Activated CD8-positive, alpha-beta T cell treated with anti-CD3 and anti-CD28 coated beads for 36 hours (primary cell): ENCODE measurements around the gene PPP2R1A. TPM values are rescaled to one million over a fixed set of nuclear protein-coding genes. Genes with fewer than 3 reads are reported as not detected.
"Not testable (repeated sequence)": the region's sequence is repeated elsewhere in the genome, so short reads cannot be mapped to it uniquely, and the experiment has no call there.

ENCODE experiments used
- ATAC-seq: fragments of 200-7000 bp; cut with Tn5 transposase; one replicate; pipeline ENCODE4 v1.10.0; 2021; ENCODE audit warnings: mild to moderate bottlenecking, moderate library complexity
- CTCF ChIA-PET: fragments of 350-600 bp; sonication (Branson Sonifier 250); formaldehyde crosslinking; loops from one replicate; lab custom pipeline; 2021; ENCODE audit warnings: antibody characterized with exemption; lab: Charles Lee
- POLR2A ChIA-PET: fragments of 350-600 bp; sonication (Branson Sonifier 250); formaldehyde crosslinking; loops from one replicate; lab custom pipeline; 2021; ENCODE audit warnings: antibody characterized with exemption; lab: Charles Lee
- DNase-seq: peaks from one replicate; pipeline ENCODE4 v3.0.0-alpha.2; 2020
- H3K27ac Mint-ChIP-seq: one replicate; pipeline ENCODE4 v1.8.0; 2021; ENCODE audit warnings: mild to moderate bottlenecking, mixed read lengths
- H3K27me3 Mint-ChIP-seq: one replicate; pipeline ENCODE4 v1.8.0; 2021; ENCODE audit warnings: mixed read lengths
- H3K36me3 Mint-ChIP-seq: one replicate; pipeline ENCODE4 v1.8.0; 2021; ENCODE audit warnings: low read depth, mixed read lengths
- H3K4me1 Mint-ChIP-seq: one replicate; pipeline ENCODE4 v1.8.0; 2021; ENCODE audit warnings: low read depth, mixed read lengths
- H3K4me3 Mint-ChIP-seq: one replicate; pipeline ENCODE4 v1.8.0; 2021; ENCODE audit warnings: mild to moderate bottlenecking, moderate library complexity, mixed read lengths
- H3K9me3 Mint-ChIP-seq: one replicate; pipeline ENCODE4 v1.8.0; 2021; ENCODE audit warnings: mixed read lengths
- intact Hi-C: fragments of 100-400 bp; cut with micrococcal nuclease; formaldehyde crosslinking; loops from one replicate; pipeline ENCODE4 v1.10.0; 2022
- total RNA-seq, 2 experiments: library from RNA; stranded (reverse); gene quantifications; one replicate each; pipeline ENCODE4 v1.2.3, GENCODE V29; 2021
- TF ChIP-seq, protein P1 (sequence below): fragments of 200-600 bp; IDR thresholded peaks from one replicate; pipeline ENCODE4 v1.8.0; 2022; ENCODE audit warnings: antibody characterized with exemption, mild to moderate bottlenecking

The PPP2R1A gene
- total RNA-seq, 2 experiments from 2014 or later: 236 to 237 TPM

DNA sequence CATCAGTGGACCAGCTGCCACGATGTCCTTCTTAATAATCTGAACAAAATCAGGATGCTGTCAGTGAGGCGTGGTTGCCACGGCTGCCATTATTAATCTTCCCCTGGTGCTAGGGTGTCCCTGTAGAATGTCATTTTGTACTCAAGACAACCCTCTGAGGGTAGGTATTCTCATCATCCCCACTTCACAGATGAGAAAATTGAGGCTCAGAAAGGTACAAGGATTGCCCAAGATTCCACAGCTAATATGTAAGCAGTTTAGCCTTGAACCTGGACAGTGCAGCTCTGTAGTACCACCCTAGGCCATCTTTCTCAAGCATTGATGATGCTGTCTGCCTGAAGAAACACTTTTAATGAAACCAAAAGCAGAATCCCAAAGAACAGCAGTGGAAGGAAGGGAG lies 8.1 kb downstream of the PPP2R1A start:
- no peak for DNase-seq
- TF ChIP-seq, protein P1, sequence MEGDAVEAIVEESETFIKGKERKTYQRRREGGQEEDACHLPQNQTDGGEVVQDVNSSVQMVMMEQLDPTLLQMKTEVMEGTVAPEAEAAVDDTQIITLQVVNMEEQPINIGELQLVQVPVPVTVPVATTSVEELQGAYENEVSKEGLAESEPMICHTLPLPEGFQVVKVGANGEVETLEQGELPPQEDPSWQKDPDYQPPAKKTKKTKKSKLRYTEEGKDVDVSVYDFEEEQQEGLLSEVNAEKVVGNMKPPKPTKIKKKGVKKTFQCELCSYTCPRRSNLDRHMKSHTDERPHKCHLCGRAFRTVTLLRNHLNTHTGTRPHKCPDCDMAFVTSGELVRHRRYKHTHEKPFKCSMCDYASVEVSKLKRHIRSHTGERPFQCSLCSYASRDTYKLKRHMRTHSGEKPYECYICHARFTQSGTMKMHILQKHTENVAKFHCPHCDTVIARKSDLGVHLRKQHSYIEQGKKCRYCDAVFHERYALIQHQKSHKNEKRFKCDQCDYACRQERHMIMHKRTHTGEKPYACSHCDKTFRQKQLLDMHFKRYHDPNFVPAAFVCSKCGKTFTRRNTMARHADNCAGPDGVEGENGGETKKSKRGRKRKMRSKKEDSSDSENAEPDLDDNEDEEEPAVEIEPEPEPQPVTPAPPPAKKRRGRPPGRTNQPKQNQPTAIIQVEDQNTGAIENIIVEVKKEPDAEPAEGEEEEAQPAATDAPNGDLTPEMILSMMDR: no peak
- CTCF ChIA-PET: interaction anchor here (0.7 kb wide), 1 partner anchor 39 kb away, joined by 3 read pairs; no protein-coding TSS in a partner anchor
- intact Hi-C loops: no loop called here
- Mint-ChIP-seq H3K27me3 (no peaks in the 10 kb centered on the region), H3K4me3 (no peak overlapping the region), H3K4me1 (peaks cover 50% of the 10 kb centered on the region), H3K36me3 (peaks cover 33% of the 10 kb centered on the region), H3K9me3 (no peaks in the 10 kb centered on the region), H3K27ac (no peak overlapping the region)
- POLR2A ChIA-PET: interaction anchor here (0.8 to 1.3 kb wide), 4 partner anchors 10 to 27 kb away, joined by 3 to 4 read pairs (median 3); partner anchors contain the start of gene ZNF836
- ATAC-seq: no peak

DNA sequence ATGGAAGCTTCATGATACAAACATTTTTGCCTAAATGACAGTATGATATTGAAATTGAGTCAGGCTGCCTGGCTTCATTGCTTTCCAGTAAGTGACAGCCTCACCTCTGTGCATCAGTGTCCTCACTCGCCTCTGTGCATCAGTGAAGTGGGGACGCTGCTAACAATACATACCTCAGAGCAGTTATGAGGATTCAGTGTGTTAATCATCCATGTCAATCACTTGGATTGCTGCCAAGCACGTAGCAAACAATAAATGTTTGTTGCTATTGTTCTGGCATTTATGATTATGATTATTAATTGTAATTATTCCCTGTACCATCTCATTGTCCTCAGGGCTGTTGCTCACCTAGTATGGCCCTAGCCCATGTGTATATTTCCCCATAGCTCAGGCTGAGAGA lies 8.8 kb downstream of the PPP2R1A start:
- H3K36me3 Mint-ChIP-seq: peaks cover 34% of the 10 kb centered on the region

DNA sequence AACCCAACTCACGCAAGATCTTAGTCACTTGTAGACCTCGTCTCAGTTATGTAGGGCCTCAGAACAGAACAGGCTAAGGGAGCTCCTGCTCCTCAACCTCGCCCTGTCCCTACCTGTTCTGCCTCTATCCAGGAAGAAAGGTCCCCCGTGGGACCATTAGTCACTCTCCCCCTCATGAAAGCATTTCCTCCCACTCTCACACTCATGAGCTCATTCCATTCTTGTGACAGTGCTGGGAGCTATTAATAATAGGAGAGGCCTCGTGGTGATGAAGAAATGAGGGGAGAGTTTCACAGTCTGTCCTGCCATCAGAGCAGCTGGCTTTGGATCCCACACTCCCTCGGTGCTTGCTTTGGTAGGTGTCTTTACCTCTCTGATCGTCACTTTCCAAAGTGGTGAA lies 10.2 kb downstream of the PPP2R1A start:
- DNase-seq: no peak
- H3K27me3 Mint-ChIP-seq: no peaks in the 10 kb centered on the region
- no peaks in the 10 kb centered on the region for H3K9me3 Mint-ChIP-seq
- intact Hi-C loops: no loop called here
- H3K4me3 Mint-ChIP-seq: no peak overlapping the region
- peaks cover 36% of the 10 kb centered on the region for H3K36me3 Mint-ChIP-seq
- TF ChIP-seq, protein P1: no peak
- ChIA-PET POLR2A (interaction anchor here (0.8 to 1.2 kb wide), 3 partner anchors 9 to 29 kb away, joined by 3 to 5 read pairs (median 3); no protein-coding TSS in a partner anchor), CTCF (interaction anchor here (0.7 to 1.2 kb wide), 2 partner anchors 9 to 37 kb away, joined by 3 read pairs; no protein-coding TSS in a partner anchor)
- peak overlapping the region; percentile 5 for H3K27ac Mint-ChIP-seq
- ATAC-seq: no peak
- peaks cover 40% of the 10 kb centered on the region for H3K4me1 Mint-ChIP-seq

More for the DNA sequence above, 8.8 kb downstream of the PPP2R1A start:
- intact Hi-C loops: no loop called here
- ChIA-PET POLR2A (interaction anchor here (1.0 kb wide), 1 partner anchor 9 kb away, joined by 3 read pairs; no protein-coding TSS in a partner anchor), CTCF (interaction anchor here (1.2 kb wide), 1 partner anchor 8 kb away, joined by 3 read pairs; no protein-coding TSS in a partner anchor)
- no peak overlapping the region for H3K4me3 Mint-ChIP-seq
- H3K9me3 Mint-ChIP-seq: no peaks in the 10 kb centered on the region
- ATAC-seq: no peak
- TF ChIP-seq, protein P1: no peak
- peaks cover 46% of the 10 kb centered on the region for H3K4me1 Mint-ChIP-seq
- no peak for DNase-seq
- no peaks in the 10 kb centered on the region for H3K27me3 Mint-ChIP-seq
- H3K27ac Mint-ChIP-seq: peak overlapping the region; percentile 13

DNA sequence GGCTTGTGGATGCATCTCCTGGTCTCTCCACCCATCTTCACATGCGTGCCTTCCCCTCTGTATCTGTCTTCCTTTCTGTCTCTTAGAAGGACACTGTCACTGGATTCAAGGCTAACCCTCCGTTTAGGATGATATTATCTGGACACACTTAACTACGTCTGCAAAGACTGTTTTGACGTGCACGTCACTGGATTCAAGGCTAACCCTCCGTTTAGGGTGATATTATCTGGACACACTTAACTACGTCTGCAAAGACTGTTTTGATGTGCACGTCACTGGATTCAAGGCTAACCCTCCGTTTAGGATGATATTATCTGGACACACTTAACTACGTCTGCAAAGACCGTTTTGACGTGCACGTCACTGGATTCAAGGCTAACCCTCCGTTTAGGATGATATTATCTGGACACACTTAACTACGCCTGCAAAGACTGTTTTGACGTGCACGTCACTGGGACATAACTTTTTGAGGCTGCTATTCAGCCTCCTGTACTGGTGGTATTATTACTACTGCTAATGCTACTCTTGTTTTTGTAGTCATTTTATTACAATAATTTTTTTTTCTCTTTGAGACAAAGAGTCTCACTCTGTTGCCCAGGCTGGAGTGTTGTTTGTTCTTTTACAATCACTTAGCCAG lies 11.0 kb downstream of the PPP2R1A start:
- POLR2A ChIA-PET: interaction anchor here (1.2 kb wide), 1 partner anchor 28 kb away, joined by 3 read pairs; no protein-coding TSS in a partner anchor
- intact Hi-C loops, H3K4me3 Mint-ChIP-seq, H3K9me3 Mint-ChIP-seq, CTCF ChIA-PET, H3K27me3 Mint-ChIP-seq, H3K27ac Mint-ChIP-seq, ATAC-seq, DNase-seq: not testable (repeated sequence)
- peaks cover 37% of the 10 kb centered on the region for H3K36me3 Mint-ChIP-seq
- peaks cover 45% of the 10 kb centered on the region for H3K4me1 Mint-ChIP-seq

DNA sequence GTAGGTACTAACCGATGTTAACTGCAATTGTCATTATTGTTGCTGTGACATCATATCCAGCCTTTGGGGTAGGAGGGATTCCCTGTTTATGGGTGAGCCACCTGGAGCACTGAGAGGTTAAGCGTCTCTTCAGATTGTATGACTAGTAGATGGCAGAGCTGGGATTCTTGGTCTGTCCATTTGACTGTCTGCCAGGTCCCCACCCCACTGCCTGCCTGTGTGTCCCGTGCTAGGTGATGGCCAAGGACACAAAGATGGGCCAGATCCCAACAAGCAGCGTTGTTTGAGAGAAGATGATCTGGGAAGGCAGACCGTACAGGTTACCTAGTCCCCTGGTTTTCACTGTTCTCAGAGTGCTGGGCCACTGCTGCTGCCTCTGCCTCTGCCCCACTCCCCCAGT lies 16.6 kb downstream of the PPP2R1A start:
- no peak for DNase-seq
- CTCF ChIA-PET: interaction anchor here (0.9 to 1.8 kb wide), 2 partner anchors 26 to 31 kb away, joined by 3 to 6 read pairs; no protein-coding TSS in a partner anchor
- H3K4me1 Mint-ChIP-seq: peaks cover 17% of the 10 kb centered on the region
- TF ChIP-seq, protein P1: no peak
- H3K9me3 Mint-ChIP-seq: no peaks in the 10 kb centered on the region
- H3K27me3 Mint-ChIP-seq: no peaks in the 10 kb centered on the region
- ATAC-seq: no peak
- intact Hi-C loops: no loop called here
- H3K4me3 Mint-ChIP-seq: no peak overlapping the region
- H3K36me3 Mint-ChIP-seq: peaks cover 43% of the 10 kb centered on the region
- POLR2A ChIA-PET: no interaction called here
- no peak overlapping the region for H3K27ac Mint-ChIP-seq
